Measurements from ENCODE around the gene CCDC122. TPM values are rescaled to one million over a fixed set of nuclear protein-coding genes. Genes with fewer than 3 reads are reported as not detected.

The CCDC122 gene
- total RNA-seq, 1 experiment from 2014 or later, result 5.8 TPM

GRCh38 chr13:43800828-43801227 lies 78.7 kb downstream of the CCDC122 start:
- Histone ChIP-seq H3K27ac (ENCODE audit: low read depth, low read length) (no peak overlapping the region), H3K4me2 (ENCODE audit: low read length) (no peak overlapping the region), H3K9me2 (ENCODE audit: insufficient read depth) (no peaks in the 10 kb centered on the region), H3K9me3 (ENCODE audit: control insufficient read depth in 1 of 2, insufficient read depth in 1 of 2, low read depth in 1 of 2, low read length in 2 of 2) (no peaks in the 10 kb centered on the region), H2AFZ (ENCODE audit: low read depth, low read length, poor library complexity, severe bottlenecking) (no peak overlapping the region), H3K36me3 (ENCODE audit: control insufficient read depth in 1 of 2, insufficient read depth in 2 of 2, low read length in 2 of 2) (no peaks in the 10 kb centered on the region), H3K27me3 (ENCODE audit: insufficient read depth, low read length) (no peaks in the 10 kb centered on the region), H3K9ac (ENCODE audit: low read length) (no peak overlapping the region), H3K4me3 (replicated peaks in 1 of 2; ENCODE audit: low read depth in 1 of 2, low read length in 2 of 2) (no peak overlapping the region), H3K79me2 (ENCODE audit: insufficient read depth, low read length) (no peaks in the 10 kb centered on the region), H3K4me1 (ENCODE audit: control insufficient read depth in 1 of 2, insufficient read depth in 2 of 2, low read length in 2 of 2) (peaks cover 6 to 18% of the 10 kb centered on the region in 2 experiments), H4K20me1 (ENCODE audit: insufficient read depth) (no peaks in the 10 kb centered on the region)
- intact Hi-C loops (cut with micrococcal nuclease), result loop anchor here (5.0 to 10.0 kb wide), 3 partner anchors 499 to 1136 kb away; no protein-coding TSS in a partner anchor
- ChIA-PET POLR2A (no interaction called here), CTCF (no interaction called here), RAD21 (ENCODE audit: low non-redundant PET in 1 of 2, low total read pairs in 2 of 2, uncharacterized antibody in 2 of 2, unreplicated experiment in 2 of 2) (no interaction called here)
- no peak for TF ChIP-seq JUND (IDR thresholded peaks at IDR 0.05)
- no peak for TF ChIP-seq SIN3A (IDR thresholded peaks at IDR 0.05; ENCODE audit: low read depth)
- TF ChIP-seq CEBPB (IDR thresholded peaks at IDR 0.05; ENCODE audit: low read depth), result no peak
- no peak for TF ChIP-seq POLR2AphosphoS5 (IDR thresholded peaks at IDR 0.05; ENCODE audit: low read depth, low read length)
- DNase-seq (ENCODE audit: low read depth, low spot score), result no peak
- no peak for ATAC-seq
- BruUV-seq (replicated peaks), result no TSS peak

GRCh38 chr13:43799191-43799590 lies 80.3 kb downstream of the CCDC122 start:
- no peaks in the 10 kb centered on the region for H3K79me2 ChIP-seq (ENCODE audit: insufficient read depth, low read length)
- no peaks in the 10 kb centered on the region for H3K27me3 ChIP-seq (ENCODE audit: insufficient read depth, low read length)
- CTCF ChIA-PET, result no interaction called here
- no peak for DNase-seq (ENCODE audit: low read depth, low spot score)
- no peak overlapping the region for H3K4me3 ChIP-seq (replicated peaks in 1 of 2; ENCODE audit: low read depth in 1 of 2, low read length in 2 of 2)
- no TSS peak for BruUV-seq (replicated peaks)
- RAD21 ChIA-PET (ENCODE audit: low non-redundant PET in 1 of 2, low total read pairs in 2 of 2, uncharacterized antibody in 2 of 2, unreplicated experiment in 2 of 2), result no interaction called here
- POLR2A ChIA-PET, result no interaction called here
- no peak overlapping the region for H3K9ac ChIP-seq (ENCODE audit: low read length)
- H3K9me3 ChIP-seq (ENCODE audit: control insufficient read depth in 1 of 2, insufficient read depth in 1 of 2, low read depth in 1 of 2, low read length in 2 of 2), result no peaks in the 10 kb centered on the region
- intact Hi-C loops (cut with micrococcal nuclease), result no loop called here
- no peak overlapping the region for H2AFZ ChIP-seq (ENCODE audit: low read depth, low read length, poor library complexity, severe bottlenecking)
- H4K20me1 ChIP-seq (ENCODE audit: insufficient read depth), result no peaks in the 10 kb centered on the region
- H3K27ac ChIP-seq (ENCODE audit: low read depth, low read length), result no peak overlapping the region
- no peak for ATAC-seq
- H3K9me2 ChIP-seq (ENCODE audit: insufficient read depth), result no peaks in the 10 kb centered on the region
- H3K4me2 ChIP-seq (ENCODE audit: low read length), result no peak overlapping the region
- no peaks in the 10 kb centered on the region for H3K36me3 ChIP-seq (ENCODE audit: control insufficient read depth in 1 of 2, insufficient read depth in 2 of 2, low read length in 2 of 2)
- peaks cover 0 to 6% of the 10 kb centered on the region in 2 experiments; a peak in 1 of 4 replicates for H3K4me1 ChIP-seq (ENCODE audit: control insufficient read depth in 1 of 2, insufficient read depth in 2 of 2, low read length in 2 of 2)
- no peak for TF ChIP-seq MAX (IDR thresholded peaks at IDR 0.05)
- TF ChIP-seq FOSL1 (IDR thresholded peaks at IDR 0.05; ENCODE audit: low read depth), result no peak
- no peak for TF ChIP-seq ZNF274 (IDR thresholded peaks at IDR 0.05; ENCODE audit: low read depth, low read length)
- no peak for TF ChIP-seq RAD21 (IDR thresholded peaks at IDR 0.05; ENCODE audit: low read depth)
- TF ChIP-seq CEBPB (IDR thresholded peaks at IDR 0.05; ENCODE audit: low read depth), result no peak
- no peak for TF ChIP-seq SRF (IDR thresholded peaks at IDR 0.05; ENCODE audit: low read depth)
- TF ChIP-seq REST (IDR thresholded peaks at IDR 0.05; ENCODE audit: low read depth), result no peak
- no peak for TF ChIP-seq EGR1 (IDR thresholded peaks at IDR 0.05; ENCODE audit: low read depth)
- no peak for TF ChIP-seq ATF3 (IDR thresholded peaks at IDR 0.05)
- TF ChIP-seq POLR2AphosphoS5 (IDR thresholded peaks at IDR 0.05; ENCODE audit: low read depth, low read length), result no peak
- no peak for TF ChIP-seq ZBTB33 (IDR thresholded peaks at IDR 0.05; ENCODE audit: extremely low read depth, insufficient replicate concordance, low read length)
- TF ChIP-seq CBX3 (IDR thresholded peaks at IDR 0.05; ENCODE audit: low read depth), result no peak
- no peak for TF ChIP-seq SP1 (IDR thresholded peaks at IDR 0.05; ENCODE audit: low read depth)
- no peak for TF ChIP-seq SIN3A (IDR thresholded peaks at IDR 0.05; ENCODE audit: low read depth)
- no peak for TF ChIP-seq JUND (IDR thresholded peaks at IDR 0.05)
- no peak for TF ChIP-seq POLR2A (IDR thresholded peaks at IDR 0.05; ENCODE audit: borderline replicate concordance, extremely low read depth, insufficient read depth, insufficient read length)
- no peak for TF ChIP-seq ELF1 (IDR thresholded peaks at IDR 0.05; ENCODE audit: borderline replicate concordance, low read depth)

All from HCT116 (cell line).